Measurements from ENCODE around the gene ROBO2.

The ROBO2 gene

DNA sequence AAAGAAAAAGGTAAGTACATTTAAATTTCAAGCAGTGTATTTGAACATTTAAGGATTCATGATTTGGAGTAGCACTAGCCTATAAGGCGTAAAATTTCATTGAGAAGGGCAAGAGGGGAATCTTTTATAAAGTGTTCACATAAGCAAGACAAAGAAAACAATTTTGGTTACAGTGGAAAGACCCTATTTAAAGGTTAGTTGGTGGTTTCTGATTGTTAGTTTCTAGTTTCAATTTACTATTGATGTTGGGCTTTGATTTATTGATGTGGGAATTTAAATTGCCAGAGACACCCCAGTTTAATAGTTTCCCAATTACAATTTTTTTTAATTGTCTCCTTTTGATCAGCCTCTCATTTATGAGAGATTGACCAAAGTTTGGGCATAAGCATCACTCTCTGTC, 19.5 kb downstream of the ROBO2 start:
- H3K4me1 ChIP-seq (ENCODE audit: low read depth, poor library complexity, severe bottlenecking) = peaks cover 12% of the 10 kb centered on the region
- no peaks in the 10 kb centered on the region for H3K79me2 ChIP-seq (ENCODE audit: insufficient read depth, low read depth)
- no peaks in the 10 kb centered on the region for H3K36me3 ChIP-seq (ENCODE audit: insufficient read depth)
- no peak overlapping the region for H3K9ac ChIP-seq
- H4K20me1 ChIP-seq (ENCODE audit: insufficient read depth) = no peaks in the 10 kb centered on the region
- TF ChIP-seq, protein P1, sequence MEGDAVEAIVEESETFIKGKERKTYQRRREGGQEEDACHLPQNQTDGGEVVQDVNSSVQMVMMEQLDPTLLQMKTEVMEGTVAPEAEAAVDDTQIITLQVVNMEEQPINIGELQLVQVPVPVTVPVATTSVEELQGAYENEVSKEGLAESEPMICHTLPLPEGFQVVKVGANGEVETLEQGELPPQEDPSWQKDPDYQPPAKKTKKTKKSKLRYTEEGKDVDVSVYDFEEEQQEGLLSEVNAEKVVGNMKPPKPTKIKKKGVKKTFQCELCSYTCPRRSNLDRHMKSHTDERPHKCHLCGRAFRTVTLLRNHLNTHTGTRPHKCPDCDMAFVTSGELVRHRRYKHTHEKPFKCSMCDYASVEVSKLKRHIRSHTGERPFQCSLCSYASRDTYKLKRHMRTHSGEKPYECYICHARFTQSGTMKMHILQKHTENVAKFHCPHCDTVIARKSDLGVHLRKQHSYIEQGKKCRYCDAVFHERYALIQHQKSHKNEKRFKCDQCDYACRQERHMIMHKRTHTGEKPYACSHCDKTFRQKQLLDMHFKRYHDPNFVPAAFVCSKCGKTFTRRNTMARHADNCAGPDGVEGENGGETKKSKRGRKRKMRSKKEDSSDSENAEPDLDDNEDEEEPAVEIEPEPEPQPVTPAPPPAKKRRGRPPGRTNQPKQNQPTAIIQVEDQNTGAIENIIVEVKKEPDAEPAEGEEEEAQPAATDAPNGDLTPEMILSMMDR (conservative IDR thresholded peaks at IDR 0.05; ENCODE audit: low read depth, low read length) = no peak
- H3K27me3 ChIP-seq (ENCODE audit: insufficient read depth, low read depth) = no peaks in the 10 kb centered on the region
- no peak overlapping the region for H3K4me2 ChIP-seq
- no peak overlapping the region for H3K27ac ChIP-seq
- H3K4me3 ChIP-seq (IDR thresholded peaks at IDR 0.05; ENCODE audit: insufficient read depth, low read depth, low read length) = no peak overlapping the region
- H2AFZ ChIP-seq (ENCODE audit: low read depth) = no peak overlapping the region

DNA sequence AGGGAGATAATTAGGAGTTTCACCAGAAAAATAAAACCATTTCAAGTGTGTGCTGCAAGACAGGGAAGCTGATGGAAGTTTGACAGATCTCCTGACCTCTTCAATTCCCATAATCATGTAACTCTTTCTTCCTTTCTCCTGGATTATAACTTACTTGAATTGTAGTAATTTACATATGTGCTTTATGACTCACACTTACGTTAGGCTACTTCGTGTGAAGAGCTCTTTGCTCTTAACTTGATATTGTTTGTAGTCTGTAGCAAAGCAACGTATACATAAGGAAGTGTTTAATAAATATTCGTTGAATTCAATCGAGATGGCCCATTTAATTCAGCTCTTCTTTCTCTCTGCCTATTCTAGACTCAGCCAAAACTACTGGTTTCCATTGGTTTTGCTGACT, 23.5 kb downstream of the ROBO2 start:
- Histone ChIP-seq H3K4me3 (IDR thresholded peaks at IDR 0.05; ENCODE audit: insufficient read depth, low read depth, low read length) (no peak overlapping the region), H3K27ac (no peak overlapping the region), H3K9ac (no peak overlapping the region), H3K27me3 (ENCODE audit: insufficient read depth, low read depth) (no peaks in the 10 kb centered on the region), H3K4me1 (ENCODE audit: low read depth, poor library complexity, severe bottlenecking) (peaks cover 12% of the 10 kb centered on the region), H3K36me3 (ENCODE audit: insufficient read depth) (no peaks in the 10 kb centered on the region), H2AFZ (ENCODE audit: low read depth) (no peak overlapping the region), H3K4me2 (no peak overlapping the region), H3K79me2 (ENCODE audit: insufficient read depth, low read depth) (no peaks in the 10 kb centered on the region), H4K20me1 (ENCODE audit: insufficient read depth) (no peaks in the 10 kb centered on the region)
- TF ChIP-seq, protein P1 (conservative IDR thresholded peaks at IDR 0.05; ENCODE audit: low read depth, low read length) = no peak

DNA sequence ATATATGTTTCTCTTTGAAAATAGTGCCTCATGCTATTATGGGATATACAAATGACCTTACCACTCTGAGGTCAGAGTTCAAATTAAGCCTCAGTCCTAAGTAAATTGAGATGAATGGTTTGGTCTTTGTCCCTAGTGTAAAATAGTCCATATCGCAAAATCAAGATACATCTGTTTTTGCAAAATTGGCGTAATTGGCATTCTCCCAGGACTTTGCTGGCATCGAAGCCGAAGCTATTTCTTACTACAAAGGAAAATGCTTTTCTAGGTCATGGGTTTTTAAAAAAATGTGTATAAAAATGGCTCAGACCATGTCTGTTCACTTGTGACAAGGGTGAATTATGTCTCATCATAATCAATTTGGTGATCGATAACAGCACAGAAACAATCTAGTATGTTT, 25.9 kb downstream of the ROBO2 start:
- H3K27me3 ChIP-seq (ENCODE audit: insufficient read depth, low read depth) = no peaks in the 10 kb centered on the region
- no peak overlapping the region for H3K9ac ChIP-seq
- no peak overlapping the region for H2AFZ ChIP-seq (ENCODE audit: low read depth)
- TF ChIP-seq, protein P1 (conservative IDR thresholded peaks at IDR 0.05; ENCODE audit: low read depth, low read length) = no peak
- H3K4me2 ChIP-seq = no peak overlapping the region
- H3K79me2 ChIP-seq (ENCODE audit: insufficient read depth, low read depth) = no peaks in the 10 kb centered on the region
- H3K4me1 ChIP-seq (ENCODE audit: low read depth, poor library complexity, severe bottlenecking) = peaks cover 2% of the 10 kb centered on the region
- no peak overlapping the region for H3K4me3 ChIP-seq (IDR thresholded peaks at IDR 0.05; ENCODE audit: insufficient read depth, low read depth, low read length)
- no peaks in the 10 kb centered on the region for H4K20me1 ChIP-seq (ENCODE audit: insufficient read depth)
- no peak overlapping the region for H3K27ac ChIP-seq
- H3K36me3 ChIP-seq (ENCODE audit: insufficient read depth) = no peaks in the 10 kb centered on the region

DNA sequence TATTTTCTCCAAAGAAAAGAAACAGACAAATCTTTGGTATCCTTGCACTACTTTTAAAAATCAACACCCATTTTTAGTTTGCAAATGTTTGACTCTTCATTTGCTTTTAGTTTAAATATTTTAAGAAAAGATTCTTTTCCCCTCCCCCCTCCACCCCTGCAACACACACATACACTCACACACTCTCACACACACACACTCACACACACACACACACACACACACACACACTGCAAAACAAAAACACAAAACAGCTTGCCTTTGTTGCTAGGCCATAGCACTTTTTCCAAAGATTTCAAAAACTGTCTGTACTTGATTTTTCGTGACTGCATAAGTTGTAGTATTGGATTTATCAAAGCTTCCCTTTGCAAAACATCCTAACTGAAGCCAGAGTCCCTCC, 26.9 kb downstream of the ROBO2 start:
- Histone ChIP-seq H3K27ac (no peak overlapping the region), H3K4me1 (ENCODE audit: low read depth, poor library complexity, severe bottlenecking) (peaks cover 2% of the 10 kb centered on the region), H3K4me2 (no peak overlapping the region), H3K36me3 (ENCODE audit: insufficient read depth) (no peaks in the 10 kb centered on the region), H3K9ac (no peak overlapping the region), H3K4me3 (IDR thresholded peaks at IDR 0.05; ENCODE audit: insufficient read depth, low read depth, low read length) (no peak overlapping the region), H3K79me2 (ENCODE audit: insufficient read depth, low read depth) (no peaks in the 10 kb centered on the region), H4K20me1 (ENCODE audit: insufficient read depth) (no peaks in the 10 kb centered on the region), H3K27me3 (ENCODE audit: insufficient read depth, low read depth) (no peaks in the 10 kb centered on the region), H2AFZ (ENCODE audit: low read depth) (no peak overlapping the region)
- TF ChIP-seq, protein P1 (conservative IDR thresholded peaks at IDR 0.05; ENCODE audit: low read depth, low read length) = no peak
